COLO829 (cell line): Measurements from ENCODE around the gene PRICKLE3.

ENCODE experiments used
- DNase-seq: peaks from one replicate; pipeline ENCODE4 v3.0.0; 2012; ENCODE audit warnings: low spot score

PRICKLE3 gene

GRCh38 chrX:49186125-49187027 is at the start of gene PRICKLE3:
Gene PRICKLE3 (minus strand): TSS chrX:49186373. CDS start chrX:49186297, 76 bp downstream.
- peak; percentile 40 for DNase-seq

- no peak for DNase-seq
These were observed 47.8 kb upstream of the PRICKLE3 start for GRCh38 chrX:49233887-49234555.

- no peak for DNase-seq
These were observed 47.0 kb upstream of the PRICKLE3 start, which contains the start of gene CACNA1F for GRCh38 chrX:49233176-49233575. Gene CACNA1F (minus strand): TSS chrX:49233340. CDS start chrX:49233309, 31 bp downstream.

GRCh38 chrX:49232525-49232924 is 46.4 kb upstream of the PRICKLE3 start:
- no peak for DNase-seq

- no peak for DNase-seq
These were observed 45.3 kb upstream of the PRICKLE3 start for GRCh38 chrX:49231333-49232000.

- DNase-seq: no peak
These were observed 44.5 kb upstream of the PRICKLE3 start for GRCh38 chrX:49230500-49231232.

GRCh38 chrX:49228185-49228584 is 42.0 kb upstream of the PRICKLE3 start:
- DNase-seq: no peak

GRCh38 chrX:49227726-49228125 is 41.6 kb upstream of the PRICKLE3 start:
- no peak for DNase-seq

- no peak for DNase-seq
These were observed 40.8 kb upstream of the PRICKLE3 start for GRCh38 chrX:49226946-49227345.

- no peak for DNase-seq
These were observed 39.7 kb upstream of the PRICKLE3 start for GRCh38 chrX:49225858-49226257.

GRCh38 chrX:49221868-49222267 is 35.7 kb upstream of the PRICKLE3 start:
- DNase-seq: no peak

- no peak for DNase-seq
These were observed 33.9 kb upstream of the PRICKLE3 start for GRCh38 chrX:49220100-49220499.

GRCh38 chrX:49214996-49215526 is 28.9 kb upstream of the PRICKLE3 start:
- no peak for DNase-seq

GRCh38 chrX:49214416-49214815 is 28.2 kb upstream of the PRICKLE3 start:
- DNase-seq: no peak

- no peak for DNase-seq
These were observed 26.7 kb upstream of the PRICKLE3 start for GRCh38 chrX:49212861-49213260.

- no peak for DNase-seq
These were observed 26.0 kb upstream of the PRICKLE3 start for GRCh38 chrX:49212209-49212608.

GRCh38 chrX:49211074-49211473 is 24.9 kb upstream of the PRICKLE3 start:
- DNase-seq: no peak

- no peak for DNase-seq
These were observed 24.2 kb upstream of the PRICKLE3 start for GRCh38 chrX:49210406-49210805.

GRCh38 chrX:49209434-49210251 is 23.5 kb upstream of the PRICKLE3 start:
- no peak for DNase-seq

GRCh38 chrX:49208399-49208798 is 22.2 kb upstream of the PRICKLE3 start:
- no peak for DNase-seq

- no peak for DNase-seq
These were observed 20.4 kb upstream of the PRICKLE3 start for GRCh38 chrX:49206543-49206942.
